ENCODE results near the gene RNU6-1. TPM values are rescaled to one million over a fixed set of nuclear protein-coding genes. Genes with fewer than 3 reads are reported as not detected.

Gene RNU6-1
- total RNA-seq, 2 donors from 2014 or later = not detected

DNA sequence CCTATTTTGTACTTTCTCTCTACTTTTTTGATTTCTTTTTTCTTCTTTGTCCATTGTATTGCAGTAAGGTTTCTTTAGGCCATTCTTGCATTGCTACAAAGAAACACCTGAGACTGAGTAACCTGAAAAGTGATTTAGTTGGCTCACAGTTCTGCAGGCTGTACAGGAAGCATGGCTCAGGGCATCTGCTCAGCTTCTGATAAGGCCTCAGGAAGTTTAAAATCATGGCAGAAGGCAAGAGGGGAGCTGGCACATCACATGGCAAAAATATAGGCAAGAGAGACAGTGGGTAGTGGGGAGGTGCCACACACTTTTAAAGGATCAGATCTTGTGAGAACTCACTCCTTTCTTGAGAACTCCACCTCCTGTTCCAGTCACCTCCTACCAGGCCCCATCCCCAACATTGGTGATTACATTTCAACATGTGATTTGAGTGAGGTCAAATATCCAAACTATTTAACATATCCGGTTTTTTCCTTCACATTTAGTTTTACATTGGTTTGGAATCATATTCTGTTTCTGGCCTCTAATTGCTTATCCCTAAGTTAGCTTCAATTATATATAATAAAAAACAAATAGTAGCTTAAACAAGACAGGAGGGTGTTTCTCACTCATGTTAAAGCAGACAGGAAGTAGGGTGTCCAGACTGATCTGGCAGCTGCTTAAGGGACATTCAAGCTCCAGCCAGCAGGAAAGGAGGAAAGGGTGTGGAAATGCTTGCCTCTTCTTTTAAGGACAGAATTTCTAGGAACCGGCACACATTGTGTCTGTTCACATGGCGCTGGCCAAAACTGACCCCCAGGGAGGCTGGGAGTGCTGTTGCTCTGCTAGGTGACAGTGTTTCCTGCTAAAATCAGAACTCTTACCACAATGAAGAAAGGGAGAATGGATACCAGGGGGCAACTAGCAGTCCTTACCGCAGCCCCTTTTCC is 43.4 kb downstream of the RNU6-1 start:
- H3K4me1 ChIP-seq = no peaks in the 10 kb centered on the region
- no peaks in the 10 kb centered on the region for H3K27me3 ChIP-seq
- no peaks in the 10 kb centered on the region for H3K36me3 ChIP-seq
- H3K9me3 ChIP-seq = no peaks in the 10 kb centered on the region
- no peak for TF ChIP-seq CTCF (IDR thresholded peaks at IDR 0.05)
- DNase-seq = no peak
- H3K27ac ChIP-seq = no peak overlapping the region
- intact Hi-C loops (cut with DNase I) = no loop called here
- H3K4me3 ChIP-seq = no peak overlapping the region
- H3K9ac ChIP-seq (ENCODE audit: low read depth in 2 of 2, low read length in 2 of 2) = no peak overlapping the region

DNA sequence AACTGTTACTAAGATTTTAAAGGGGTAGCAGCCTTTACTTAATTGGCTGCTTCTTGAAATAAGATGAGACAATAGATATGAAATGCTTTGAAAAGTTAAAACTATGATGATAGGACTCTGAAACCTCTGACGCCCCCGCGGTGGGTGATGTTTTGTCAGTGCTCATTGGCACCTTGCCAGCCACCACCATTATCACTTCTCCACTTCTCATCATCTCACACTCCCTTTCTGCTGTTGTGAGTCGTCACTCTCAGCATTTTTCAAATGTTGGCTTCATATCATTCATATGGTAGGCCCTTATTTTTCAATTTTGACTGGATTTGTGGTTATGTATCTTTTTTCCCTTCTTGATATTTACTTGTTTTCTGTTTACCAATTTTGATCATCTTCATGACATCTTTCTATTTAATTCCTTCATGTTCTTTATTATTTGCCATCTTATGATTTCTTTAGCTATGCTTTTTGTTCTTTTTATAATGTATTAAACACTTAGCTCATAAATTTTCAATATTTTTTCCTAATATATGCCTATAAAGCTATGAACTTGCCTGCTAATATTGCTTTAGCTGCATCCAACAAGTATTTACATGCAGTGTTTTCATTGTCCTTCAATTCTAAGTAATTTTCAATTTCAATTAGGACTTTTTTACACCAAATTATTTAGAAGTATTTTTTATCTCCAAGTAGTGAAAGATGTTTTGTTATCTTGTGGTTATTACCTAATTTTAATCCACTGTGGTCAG is 44.8 kb downstream of the RNU6-1 start:
- no peak for TF ChIP-seq CTCF (IDR thresholded peaks at IDR 0.05)
- no peak overlapping the region for H3K4me3 ChIP-seq
- H3K36me3 ChIP-seq = no peaks in the 10 kb centered on the region
- H3K9ac ChIP-seq (ENCODE audit: low read depth in 2 of 2, low read length in 2 of 2) = no peak overlapping the region
- H3K27ac ChIP-seq = no peak overlapping the region
- DNase-seq = no peak
- no peaks in the 10 kb centered on the region for H3K4me1 ChIP-seq
- no peaks in the 10 kb centered on the region for H3K9me3 ChIP-seq
- intact Hi-C loops (cut with DNase I) = no loop called here
- H3K27me3 ChIP-seq = no peaks in the 10 kb centered on the region

DNA sequence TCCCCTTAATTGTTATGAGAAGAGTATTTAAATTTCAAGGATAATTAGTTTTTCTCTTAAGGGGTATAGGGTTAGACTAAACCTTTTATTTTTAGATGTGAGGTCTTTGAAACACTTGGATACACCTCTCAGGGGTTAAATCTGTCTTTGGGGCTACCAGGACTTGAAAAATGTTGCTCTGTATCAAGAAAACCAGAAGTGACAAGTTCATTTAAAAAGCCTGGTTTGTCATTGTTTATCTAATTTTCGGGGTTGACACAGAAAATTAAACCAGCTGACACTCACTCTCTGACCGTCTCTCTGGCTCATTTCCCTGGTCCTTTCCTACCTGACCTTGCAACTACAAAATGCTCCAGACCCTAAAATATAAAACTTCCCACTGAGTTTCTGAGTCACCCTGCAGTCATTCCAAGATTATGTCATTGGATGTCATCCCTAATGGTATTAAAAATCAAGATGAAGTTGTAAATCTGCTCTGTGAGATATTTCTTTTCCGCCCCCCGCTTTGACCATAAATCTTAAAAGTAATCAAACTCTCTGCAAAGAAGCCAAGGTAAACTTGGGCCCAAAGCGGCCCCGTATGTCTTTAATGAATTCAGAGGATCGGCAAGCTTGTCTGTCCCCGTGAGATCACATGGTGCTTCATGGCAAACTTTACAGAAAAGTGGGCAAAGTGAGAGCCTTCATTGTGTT is 47.4 kb downstream of the RNU6-1 start:
- no peaks in the 10 kb centered on the region for H3K36me3 ChIP-seq
- H3K27ac ChIP-seq = no peak overlapping the region
- H3K9me3 ChIP-seq = no peaks in the 10 kb centered on the region
- DNase-seq = no peak
- no peak overlapping the region for H3K4me3 ChIP-seq
- no peaks in the 10 kb centered on the region for H3K4me1 ChIP-seq
- no peak overlapping the region for H3K9ac ChIP-seq (ENCODE audit: low read depth in 2 of 2, low read length in 2 of 2)
- no peak for TF ChIP-seq CTCF (IDR thresholded peaks at IDR 0.05)
- no peaks in the 10 kb centered on the region for H3K27me3 ChIP-seq
- intact Hi-C loops (cut with DNase I) = no loop called here

- no peaks in the 10 kb centered on the region for H3K27me3 ChIP-seq
- no peak overlapping the region for H3K9ac ChIP-seq (ENCODE audit: low read depth in 2 of 2, low read length in 2 of 2)
- no peak for DNase-seq
- H3K4me3 ChIP-seq = no peak overlapping the region
- intact Hi-C loops (cut with DNase I) = no loop called here
- H3K27ac ChIP-seq = no peak overlapping the region
- no peaks in the 10 kb centered on the region for H3K4me1 ChIP-seq
- no peaks in the 10 kb centered on the region for H3K36me3 ChIP-seq
- H3K9me3 ChIP-seq = no peaks in the 10 kb centered on the region
- no peak for TF ChIP-seq CTCF (IDR thresholded peaks at IDR 0.05)
Observed at GRCh38 chr15:67790610-67791319, 49.1 kb downstream of the RNU6-1 start.

Other genes starting within 250 kb of the RNU6-1 start
- under 1 TPM; 0.10 to 0.19 TPM for gene SKOR1, start 14.5 kb downstream of the RNU6-1 start, total RNA-seq
- 10 to 100 TPM; 26.6 to 33.0 TPM for gene PIAS1, start 214.3 kb upstream of the RNU6-1 start, total RNA-seq

Data from colonic mucosa (tissue), 4 donors.